Liver (tissue), 9 donors: ENCODE measurements around the gene PKP1. TPM values are rescaled to one million over a fixed set of nuclear protein-coding genes. Genes with fewer than 3 reads are reported as not detected.

Source experiments
- DNase-seq: peaks from one replicate; pipeline ENCODE4 v3.0.0-alpha.2; 2017; ENCODE audit warnings: low spot score
- H3K27ac ChIP-seq, 2 donors: one replicate each; pipeline ENCODE4 v1.7.0; 2013; ENCODE audit warnings: inconsistent platforms in 2 of 2, low read length in 2 of 2, control low read depth in 1 of 2, low read depth in 1 of 2, mild to moderate bottlenecking in 1 of 2
- H3K27me3 ChIP-seq, 4 donors: one replicate each; pipeline versions ENCODE4 v1.6.1 to v1.7.0; 2013; ENCODE audit warnings: low read length in 3 of 4, inconsistent platforms in 1 of 4, mild to moderate bottlenecking in 1 of 4, moderate library complexity in 1 of 4; ENCODE audit not compliant: control insufficient read depth in 4 of 4, insufficient read depth in 4 of 4
- H3K36me3 ChIP-seq, 4 donors: one replicate each; pipeline versions ENCODE4 v1.6.1 to v1.7.0; 2013; ENCODE audit warnings: low read length in 3 of 4, mild to moderate bottlenecking in 3 of 4, low read depth in 1 of 4, moderate library complexity in 1 of 4; ENCODE audit not compliant: control insufficient read depth in 4 of 4, insufficient read depth in 3 of 4
- H3K4me1 ChIP-seq, 4 donors: one replicate each; pipeline versions ENCODE4 v1.6.1 to v1.7.0; 2013; ENCODE audit warnings: low read length in 3 of 4, mild to moderate bottlenecking in 3 of 4, moderate library complexity in 1 of 4; ENCODE audit not compliant: control insufficient read depth in 4 of 4, insufficient read depth in 4 of 4
- H3K4me3 ChIP-seq, 3 donors: one replicate each; pipeline versions ENCODE4 v1.6.1 to v1.7.0; 2013; ENCODE audit warnings: low read length in 3 of 3, control low read depth in 1 of 3, low read depth in 1 of 3, mild to moderate bottlenecking in 1 of 3
- H3K9ac ChIP-seq, 2 donors: one replicate each; pipeline ENCODE4 v1.7.0; 2013; ENCODE audit warnings: low read length in 2 of 2, mild to moderate bottlenecking in 2 of 2, moderate library complexity in 2 of 2, control low read depth in 1 of 2, low read depth in 1 of 2
- H3K9me3 ChIP-seq, 4 donors: one replicate each; pipeline versions ENCODE4 v1.6.1 to v1.7.0; 2013; ENCODE audit warnings: low read length in 3 of 4; ENCODE audit not compliant: control insufficient read depth in 4 of 4
- ATF3 ChIP-seq: IDR thresholded peaks from 2 replicates; pipeline ENCODE4 v1.6.1; 2016; ENCODE audit warnings: antibody characterized with exemption
- EGR1 ChIP-seq, 2 donors: IDR thresholded peaks; 2 replicates each; pipeline ENCODE4 v1.6.1; 2016 to 2018; ENCODE audit warnings: antibody characterized with exemption in 2 of 2, low read depth in 2 of 2
- FOXA1 ChIP-seq: IDR thresholded peaks from 2 replicates; pipeline ENCODE4 v1.6.1; 2016; ENCODE audit warnings: antibody characterized with exemption
- GABPA ChIP-seq, 2 donors: IDR thresholded peaks in 1 of 2; conservative IDR thresholded peaks in 1 of 2; 2 replicates each; pipeline ENCODE4 v1.6.1; 2016; ENCODE audit warnings: antibody characterized with exemption in 2 of 2, mild to moderate bottlenecking in 1 of 2, moderate library complexity in 1 of 2
- HNF4A ChIP-seq, 2 donors: conservative IDR thresholded peaks; 2 replicates each; pipeline ENCODE4 v1.6.1; 2016; ENCODE audit warnings: antibody characterized with exemption in 2 of 2, mild to moderate bottlenecking in 2 of 2
- HNF4G ChIP-seq: IDR thresholded peaks from 2 replicates; pipeline ENCODE4 v1.6.1; 2016; ENCODE audit warnings: antibody characterized with exemption
- NR2F2 ChIP-seq: IDR thresholded peaks from 2 replicates; pipeline ENCODE4 v1.6.1; 2016; ENCODE audit warnings: antibody characterized with exemption
- RAD21 ChIP-seq, 2 donors: IDR thresholded peaks; 2 replicates each; pipeline ENCODE4 v1.6.1; 2016; ENCODE audit warnings: antibody characterized with exemption in 2 of 2, mild to moderate bottlenecking in 2 of 2
- RXRA ChIP-seq, 2 donors: IDR thresholded peaks; 2 replicates each; pipeline ENCODE4 v1.6.1; 2017 to 2018; ENCODE audit warnings: antibody characterized with exemption in 2 of 2, mild to moderate bottlenecking in 1 of 2
- SP1 ChIP-seq: IDR thresholded peaks from 2 replicates; pipeline ENCODE4 v1.6.1; 2018; ENCODE audit warnings: antibody characterized with exemption, mild to moderate bottlenecking
- TAF1 ChIP-seq: conservative IDR thresholded peaks from 2 replicates; pipeline ENCODE4 v1.6.1; 2016; ENCODE audit warnings: antibody characterized with exemption, mild to moderate bottlenecking
- YY1 ChIP-seq: IDR thresholded peaks from 2 replicates; pipeline ENCODE4 v1.6.1; 2016; ENCODE audit warnings: antibody characterized with exemption, mild to moderate bottlenecking
- ZBTB33 ChIP-seq: IDR thresholded peaks from 2 replicates; pipeline ENCODE4 v1.6.1; 2016; ENCODE audit warnings: antibody characterized with exemption
- WGBS: extraction: QIAGEN DNeasy Blood & Tissue Kit; methylation state at CpG from one replicate; pipeline ENCODE4 v1.1.7; 2013; 5-methylcytosine and 5-hydroxymethylcytosine counted together
- polyA plus RNA-seq, 2 donors: library from polyadenylated mRNA; stranded (reverse) in 1 of 2; unstranded in 1 of 2; fragments of 200-250 nt in 1 of 2; fragments of >200 nt in 1 of 2; fragmentation: Nextera tagmentation in 1 of 2; extraction: Ambion mirVana in 1 of 2; gene quantifications; one replicate each; pipeline versions ENCODE4 v1.2.1 to v1.2.3, GENCODE V29; 2013 to 2015
- total RNA-seq, 2 donors: library from RNA; depleted of rRNA; stranded (reverse); fragments of >200 nt; gene quantifications; one replicate each; pipeline ENCODE4 v1.2.3, GENCODE V29; 2014
- donor health status: healthy.
- donor health status: healthy.
- donor health status: healthy.
- donor health status: healthy.
- donor health status: healthy.

Gene PKP1
- total and polyA plus RNA-seq, 4 donors, result 0.01 TPM; not detected in 3

- Histone ChIP-seq H3K4me1 (no peaks in the 10 kb centered on the region), H3K27ac (no peak overlapping the region), H3K36me3 (no peaks in the 10 kb centered on the region), H3K27me3 (peaks cover 0 to 5% (median 0%) of the 10 kb centered on the region in 4 donors), H3K9me3 (no peaks in the 10 kb centered on the region), H3K9ac (no peak overlapping the region), H3K4me3 (no peak overlapping the region)
- WGBS, result 83% methylated on average over 6 of the region's 6 CpGs
- no peak for DNase-seq
- TF ChIP-seq TAF1, result no peak
- no peak for TF ChIP-seq HNF4G
- TF ChIP-seq YY1, result no peak
- TF ChIP-seq SP1, result no peak
- no peak for TF ChIP-seq EGR1 (IDR thresholded peaks at IDR 0.05; ENCODE audit: low read depth in 2 of 2)
Measured at GRCh38 chr1:201270616-201271390, 12.5 kb upstream of the PKP1 start.

- no peak overlapping the region for H3K4me3 ChIP-seq
- WGBS, result 85% methylated on average over 10 of the region's 10 CpGs
- no peak for DNase-seq
- no peaks in the 10 kb centered on the region for H3K9me3 ChIP-seq
- no peaks in the 10 kb centered on the region for H3K4me1 ChIP-seq
- peaks cover 0 to 3% (median 0%) of the 10 kb centered on the region in 4 donors for H3K27me3 ChIP-seq
- no peak overlapping the region for H3K9ac ChIP-seq
- TF ChIP-seq HNF4A (conservative IDR thresholded peaks at IDR 0.05), result no peak
- no peak for TF ChIP-seq GABPA (IDR thresholded peaks at IDR 0.05 in 1 of 2, conservative IDR thresholded peaks at IDR 0.05 in 1 of 2)
- no peak for TF ChIP-seq RAD21 (IDR thresholded peaks at IDR 0.05)
- no peak for TF ChIP-seq ZBTB33
- H3K27ac ChIP-seq, result no peak overlapping the region
- H3K36me3 ChIP-seq, result no peaks in the 10 kb centered on the region
Measured at GRCh38 chr1:201272799-201273198, 10.5 kb upstream of the PKP1 start.

GRCh38 chr1:201274616-201275252, 8.6 kb upstream of the PKP1 start:
- Histone ChIP-seq H3K4me3 (no peak overlapping the region), H3K9me3 (no peaks in the 10 kb centered on the region), H3K4me1 (no peaks in the 10 kb centered on the region), H3K9ac (no peak overlapping the region), H3K36me3 (no peaks in the 10 kb centered on the region), H3K27ac (no peak overlapping the region), H3K27me3 (peaks cover 0 to 4% (median 0%) of the 10 kb centered on the region in 4 donors)
- 93% methylated on average over 12 of the region's 12 CpGs for WGBS
- no peak for DNase-seq
- TF ChIP-seq TAF1 (no peak), RAD21 (IDR thresholded peaks at IDR 0.05) (no peak), ATF3 (no peak), FOXA1 (no peak), RXRA (IDR thresholded peaks at IDR 0.05) (no peak), EGR1 (IDR thresholded peaks at IDR 0.05; ENCODE audit: low read depth in 2 of 2) (no peak), NR2F2 (no peak)
